IMR-90 (cell line): ENCODE results near the gene ARL13A. TPM values are rescaled to one million over a fixed set of nuclear protein-coding genes. Genes with fewer than 3 reads are reported as not detected.

ENCODE experiments used
- ATAC-seq: fragments of 200-7000 bp; cut with Tn5 transposase; 2 replicates; pipeline ENCODE4 v1.9.1; 2020; ENCODE audit warnings: low read depth, mild to moderate bottlenecking, moderate library complexity
- BruUV-seq: library from RNA; stranded (reverse); fragments of 400-500 nt; replicated peaks from 2 replicates; lab custom pipeline; 2021; lab: Mats Ljungman, UMichigan
- CTCF ChIA-PET: fragments of 300-600 bp; formaldehyde crosslinking; extraction: SDS; loops from one replicate; lab custom pipeline; 2021; ENCODE audit warnings: antibody characterized with exemption; lab: Yijun Ruan, JAX
- POLR2A ChIA-PET: fragments of 300-600 bp; sonication (Branson Sonifier 250); formaldehyde crosslinking; loops from one replicate; lab custom pipeline; 2022; ENCODE audit warnings: antibody characterized with exemption; ENCODE audit not compliant: unreplicated experiment; lab: Charles Lee
- DNase-seq: peaks from one replicate; pipeline ENCODE4 v3.0.0; 2013
- H2AFZ ChIP-seq: replicated peaks from 2 replicates; pipeline ENCODE3; 2013; ENCODE audit warnings: low read length, mild to moderate bottlenecking; ENCODE audit not compliant: poor library complexity
- H2AK5ac ChIP-seq: 2 replicates; pipeline ENCODE4 v1.6.1; 2013; ENCODE audit warnings: low read depth, low read length, inconsistent platforms
- H2AK9ac ChIP-seq: replicated peaks from 2 replicates; pipeline ENCODE3; 2013; ENCODE audit warnings: mild to moderate bottlenecking, low read depth, low read length, moderate library complexity; ENCODE audit not compliant: poor library complexity
- H2BK120ac ChIP-seq: 2 replicates; pipeline ENCODE4 v1.6.1; 2013; ENCODE audit warnings: low read depth, low read length, inconsistent platforms
- H2BK15ac ChIP-seq: 3 replicates; pipeline ENCODE4 v1.6.1; 2013; ENCODE audit warnings: low read depth, low read length, inconsistent platforms
- H2BK20ac ChIP-seq: 2 replicates; pipeline ENCODE4 v1.6.1; 2013; ENCODE audit warnings: low read depth, mild to moderate bottlenecking, inconsistent platforms, low read length, moderate library complexity
- H2BK5ac ChIP-seq: 2 replicates; pipeline ENCODE4 v1.6.1; 2013; ENCODE audit warnings: mild to moderate bottlenecking, low read depth, low read length, inconsistent platforms; ENCODE audit not compliant: poor library complexity, severe bottlenecking
- H3K14ac ChIP-seq: replicated peaks from 2 replicates; pipeline ENCODE4 v1.6.1; 2013; ENCODE audit warnings: low read depth, low read length, inconsistent platforms
- H3K18ac ChIP-seq: 2 replicates; pipeline ENCODE4 v1.6.1; 2013; ENCODE audit warnings: low read depth, low read length, control low read depth
- H3K23ac ChIP-seq: 2 replicates; pipeline ENCODE4 v1.6.1; 2013; ENCODE audit warnings: low read depth, low read length, inconsistent platforms
- H3K27ac ChIP-seq: 2 replicates; pipeline ENCODE4 v1.5.1; 2013; ENCODE audit warnings: mild to moderate bottlenecking, control low read depth, low read length; ENCODE audit not compliant: insufficient read depth
- H3K27me3 ChIP-seq: 2 replicates; pipeline ENCODE4 v1.6.1; 2013; ENCODE audit warnings: low read length; ENCODE audit not compliant: control insufficient read depth, insufficient read depth
- H3K36me3 ChIP-seq: 2 replicates; pipeline ENCODE4 v1.6.1; 2013; ENCODE audit warnings: low read length, mixed read lengths; ENCODE audit not compliant: control insufficient read depth, insufficient read depth
- H3K4ac ChIP-seq: 2 replicates; pipeline ENCODE4 v1.6.1; 2013; ENCODE audit warnings: low read depth, low read length, inconsistent platforms
- H3K4me1 ChIP-seq: 2 replicates; pipeline ENCODE4 v1.6.1; 2013; ENCODE audit warnings: low read length, mixed read lengths; ENCODE audit not compliant: control insufficient read depth, insufficient read depth
- H3K4me2 ChIP-seq: 2 replicates; pipeline ENCODE4 v1.6.1; 2013; ENCODE audit warnings: low read depth, mild to moderate bottlenecking, control low read depth, low read length, moderate library complexity
- H3K4me3 ChIP-seq: 2 replicates; pipeline ENCODE4 v1.5.1; 2013; ENCODE audit warnings: low read depth, mild to moderate bottlenecking, control low read depth, low read length, moderate library complexity; ENCODE audit not compliant: insufficient read depth
- H3K56ac ChIP-seq: 2 replicates; pipeline ENCODE4 v1.6.1; 2013; ENCODE audit warnings: low read length, inconsistent platforms; ENCODE audit not compliant: insufficient read depth; ENCODE audit errors: extremely low read depth
- H3K79me1 ChIP-seq, 2 experiments: 2 replicates each; pipeline ENCODE4 v1.6.1; 2013; ENCODE audit warnings: low read length in 2 of 2, inconsistent platforms in 1 of 2, low read depth in 1 of 2
- H3K9ac ChIP-seq: 2 replicates; pipeline ENCODE4 v1.6.1; 2013; ENCODE audit warnings: low read depth, low read length, control low read depth
- H3K9me1 ChIP-seq: 2 replicates; pipeline ENCODE4 v1.6.1; 2013; ENCODE audit warnings: low read length, inconsistent platforms; ENCODE audit not compliant: insufficient read depth
- H3K9me3 ChIP-seq: 2 replicates; pipeline ENCODE4 v1.6.1; 2013; ENCODE audit warnings: low read length; ENCODE audit not compliant: control insufficient read depth, insufficient read depth
- H4K20me1 ChIP-seq: 2 replicates; pipeline ENCODE4 v1.6.1; 2013; ENCODE audit warnings: low read length, inconsistent platforms; ENCODE audit not compliant: insufficient read depth
- H4K5ac ChIP-seq: 2 replicates; pipeline ENCODE4 v1.6.1; 2013; ENCODE audit warnings: mild to moderate bottlenecking, low read depth, low read length, control low read depth
- H4K8ac ChIP-seq, 2 experiments: 2 replicates each; pipeline ENCODE4 v1.6.1; 2013; ENCODE audit warnings: low read depth in 2 of 2, low read length in 2 of 2, control low read depth in 1 of 2, inconsistent platforms in 1 of 2
- H4K91ac ChIP-seq: 2 replicates; pipeline ENCODE4 v1.6.1; 2013; ENCODE audit warnings: low read depth, low read length, inconsistent platforms; ENCODE audit not compliant: insufficient read depth
- RAD21 ChIP-seq: IDR thresholded peaks from 2 replicates; pipeline ENCODE4 v1.6.1; 2012; ENCODE audit warnings: low read length, improper control_type of control experiment
- RCOR1 ChIP-seq: IDR thresholded peaks from 2 replicates; pipeline ENCODE4 v1.6.1; 2012; ENCODE audit warnings: mild to moderate bottlenecking, low read length, improper control_type of control experiment; ENCODE audit not compliant: insufficient replicate concordance
- dilution Hi-C: fragments of 300-500 bp; cut with HindIII; formaldehyde crosslinking; loops from one replicate; pipeline ENCODE4 v1.14.3; 2018; ENCODE audit warnings: low sequenced_read_pairs; ENCODE audit not compliant: unreplicated experiment
- in situ Hi-C: fragments of 300-500 bp; cut with MboI; formaldehyde crosslinking; loops from 3 replicates; pipeline ENCODE4 v1.14.3; 2019; ENCODE audit warnings: low sequenced_read_pairs, inconsistent platforms, mixed read lengths
- intact Hi-C: fragments of 100-400 bp; cut with micrococcal nuclease; formaldehyde crosslinking; loops from 2 replicates; pipeline ENCODE4 v1.10.0; 2022
- polyA plus RNA-seq, 3 experiments: library from polyadenylated mRNA; depleted of rRNA; stranded (reverse); fragments of >200 nt; gene quantifications; 2 replicates each; pipeline ENCODE4 v1.2.3, GENCODE V29; 2012; ENCODE audit warnings: low replicate concordance in 1 of 3
- total RNA-seq: library from RNA; depleted of rRNA; stranded (reverse); fragments of >200 nt; gene quantifications from 2 replicates; pipeline ENCODE4 v1.2.3, GENCODE V29; 2012
- TF ChIP-seq, protein P1 (sequence below): fragments of 150-350 bp; IDR thresholded peaks from 2 replicates; pipeline ENCODE4 v1.6.1; 2016; ENCODE audit warnings: low read depth, mild to moderate bottlenecking, low read length, moderate library complexity, borderline replicate concordance
- TF ChIP-seq, protein P2 (sequence below): fragments of 150-350 bp; IDR thresholded peaks from 2 replicates; pipeline ENCODE4 v1.6.1; 2017; ENCODE audit warnings: mild to moderate bottlenecking, antibody characterized with exemption, low read length, low read depth

Gene ARL13A
- total and polyA plus RNA-seq, 2 of the 4 experiments (the other 2 are of a cell fraction) = not detected

DNA sequence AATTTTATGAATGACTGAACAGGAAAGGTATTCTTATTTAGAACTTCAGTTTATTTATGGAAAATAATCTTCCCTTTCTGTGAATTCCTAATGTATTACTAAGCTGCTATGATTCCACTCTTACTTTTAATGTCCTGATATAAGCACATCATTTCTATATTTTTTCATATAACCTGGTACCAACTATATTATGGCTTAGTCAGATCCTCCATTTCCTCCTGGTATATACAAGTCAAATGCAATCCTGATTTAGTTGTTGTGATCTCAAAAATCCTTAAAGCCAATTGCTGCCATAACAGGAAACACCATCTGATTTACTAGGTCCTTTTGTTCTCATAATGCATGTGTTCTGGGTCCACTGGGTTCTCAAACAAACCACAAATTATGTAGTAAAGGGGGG lies 55.6 kb downstream of the ARL13A start:
- intact Hi-C loops = no loop called here
- H3K4me1 ChIP-seq = peaks cover 2% of the 10 kb centered on the region
- H3K9me1 ChIP-seq = no peaks in the 10 kb centered on the region; the same call in 1 of the 2 replicates
- dilution Hi-C loops = no loop called here
- in situ Hi-C loops = no loop called here
- no peak overlapping the region for H2AFZ ChIP-seq
- BruUV-seq = no TSS peak
- no peaks in the 10 kb centered on the region for H4K20me1 ChIP-seq
- no peak overlapping the region for H3K18ac ChIP-seq
- H2AK5ac ChIP-seq = no peak overlapping the region
- H3K14ac ChIP-seq = no peak overlapping the region
- H3K79me1 ChIP-seq = no peaks in the 10 kb centered on the region
- ChIA-PET POLR2A (no interaction called here), CTCF (no interaction called here)
- H2BK5ac ChIP-seq = peak overlapping the region; percentile 39
- H3K23ac ChIP-seq = no peak overlapping the region
- H4K5ac ChIP-seq = no peak overlapping the region
- ATAC-seq (peak; percentile 44), DNase-seq (peak; percentile 58)
- no peak overlapping the region for H2AK9ac ChIP-seq
- H3K9ac ChIP-seq = no peak overlapping the region
- H3K4ac ChIP-seq = no peak overlapping the region
- H3K56ac ChIP-seq = no peak overlapping the region
- no peak overlapping the region for H3K4me2 ChIP-seq
- no peak overlapping the region for H3K4me3 ChIP-seq
- TF ChIP-seq RCOR1 (no peak), RAD21 (no peak)
- TF ChIP-seq, protein P1, sequence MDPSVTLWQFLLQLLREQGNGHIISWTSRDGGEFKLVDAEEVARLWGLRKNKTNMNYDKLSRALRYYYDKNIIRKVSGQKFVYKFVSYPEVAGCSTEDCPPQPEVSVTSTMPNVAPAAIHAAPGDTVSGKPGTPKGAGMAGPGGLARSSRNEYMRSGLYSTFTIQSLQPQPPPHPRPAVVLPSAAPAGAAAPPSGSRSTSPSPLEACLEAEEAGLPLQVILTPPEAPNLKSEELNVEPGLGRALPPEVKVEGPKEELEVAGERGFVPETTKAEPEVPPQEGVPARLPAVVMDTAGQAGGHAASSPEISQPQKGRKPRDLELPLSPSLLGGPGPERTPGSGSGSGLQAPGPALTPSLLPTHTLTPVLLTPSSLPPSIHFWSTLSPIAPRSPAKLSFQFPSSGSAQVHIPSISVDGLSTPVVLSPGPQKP = no peak
- TF ChIP-seq, protein P2, sequence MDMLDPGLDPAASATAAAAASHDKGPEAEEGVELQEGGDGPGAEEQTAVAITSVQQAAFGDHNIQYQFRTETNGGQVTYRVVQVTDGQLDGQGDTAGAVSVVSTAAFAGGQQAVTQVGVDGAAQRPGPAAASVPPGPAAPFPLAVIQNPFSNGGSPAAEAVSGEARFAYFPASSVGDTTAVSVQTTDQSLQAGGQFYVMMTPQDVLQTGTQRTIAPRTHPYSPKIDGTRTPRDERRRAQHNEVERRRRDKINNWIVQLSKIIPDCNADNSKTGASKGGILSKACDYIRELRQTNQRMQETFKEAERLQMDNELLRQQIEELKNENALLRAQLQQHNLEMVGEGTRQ = no peak
- no peak overlapping the region; a peak in 1 of 4 replicates for H4K8ac ChIP-seq
- H2BK20ac ChIP-seq = no peak overlapping the region
- H3K36me3 ChIP-seq = peaks cover 7% of the 10 kb centered on the region
- H2BK15ac ChIP-seq = no peak overlapping the region
- H3K9me3 ChIP-seq = no peaks in the 10 kb centered on the region
- peaks cover 2% of the 10 kb centered on the region; the same call in 1 of the 2 replicates for H3K27me3 ChIP-seq
- H2BK120ac ChIP-seq = peak overlapping the region; percentile 3; the same call in 1 of the 2 replicates
- H3K27ac ChIP-seq = no peak overlapping the region
- H4K91ac ChIP-seq = no peak overlapping the region
